GM21786 (cell line): ENCODE measurements around the gene MRPL14.

Experiments used
- ATAC-seq: cut with Tn5 transposase; IDR thresholded peaks from one replicate; pipeline ENCODE4 v1.9.1; 2021; ENCODE audit not compliant: unreplicated experiment

The MRPL14 gene

DNA sequence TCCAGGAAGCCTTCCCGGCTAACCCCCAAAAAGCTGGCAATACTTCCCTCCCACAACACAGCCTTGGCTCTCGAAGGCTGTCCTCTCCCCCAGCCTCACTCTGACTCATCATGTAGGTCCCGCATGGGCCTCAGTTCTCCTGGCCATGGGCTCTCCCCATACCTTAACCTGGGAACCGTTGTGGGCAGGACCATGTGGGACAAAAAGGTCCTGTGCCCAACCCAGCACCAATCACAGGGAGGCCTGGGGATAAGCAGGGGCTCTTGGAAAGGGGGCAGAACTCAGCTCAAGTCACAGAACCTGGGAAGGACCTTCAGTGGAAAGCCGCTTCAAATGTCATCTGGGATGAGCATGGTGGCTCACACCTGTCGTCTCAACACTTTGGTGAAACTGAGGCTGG, 45.5 kb downstream of the MRPL14 start:
- no peak for ATAC-seq

DNA sequence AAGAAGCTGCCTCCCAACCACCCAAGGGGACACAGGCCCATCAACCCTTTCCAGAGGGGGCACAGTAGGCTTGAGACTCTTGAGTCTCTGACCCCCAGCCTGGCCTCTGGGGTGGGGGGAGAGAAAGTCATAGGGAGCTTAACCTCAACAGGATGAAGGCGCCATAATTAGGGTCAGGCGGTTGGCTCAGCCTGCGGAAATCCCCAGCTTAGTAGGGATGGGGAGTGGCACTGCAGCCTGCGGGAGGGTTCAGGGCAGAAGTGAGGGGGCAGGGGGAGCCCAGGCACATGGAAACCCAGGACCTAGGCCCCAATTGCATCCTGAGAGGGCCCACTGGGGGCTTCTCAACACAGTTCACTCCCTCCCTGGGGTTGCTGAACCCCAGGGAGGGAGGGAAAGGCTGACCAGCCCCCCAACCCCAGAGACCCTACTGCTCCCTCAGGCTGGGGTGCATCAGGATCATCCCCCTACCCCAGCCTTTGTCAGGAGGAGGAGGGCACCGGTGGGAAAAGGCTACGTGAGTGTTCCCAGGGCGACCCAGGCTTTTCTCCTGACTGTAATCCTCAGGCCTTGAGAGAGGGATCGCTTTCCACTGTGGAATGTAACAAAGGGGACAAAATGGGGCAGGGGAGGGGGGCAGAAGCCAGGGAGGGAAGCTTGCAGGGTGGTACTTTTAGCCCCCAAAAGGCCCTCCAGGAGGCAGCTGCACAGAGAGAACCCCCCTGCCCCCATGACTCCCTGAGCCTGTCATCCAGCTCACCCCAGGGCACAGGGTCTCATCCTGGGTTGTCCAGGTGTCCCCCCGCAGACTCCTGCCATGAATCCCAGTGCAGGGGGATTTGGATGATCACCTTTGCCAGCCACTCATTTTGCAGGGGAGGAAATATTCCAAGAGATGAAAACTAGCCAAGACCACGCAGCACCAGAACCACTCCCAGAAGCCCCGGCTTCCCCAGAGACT, 46.4 kb downstream of the MRPL14 start:
- no peak for ATAC-seq

DNA sequence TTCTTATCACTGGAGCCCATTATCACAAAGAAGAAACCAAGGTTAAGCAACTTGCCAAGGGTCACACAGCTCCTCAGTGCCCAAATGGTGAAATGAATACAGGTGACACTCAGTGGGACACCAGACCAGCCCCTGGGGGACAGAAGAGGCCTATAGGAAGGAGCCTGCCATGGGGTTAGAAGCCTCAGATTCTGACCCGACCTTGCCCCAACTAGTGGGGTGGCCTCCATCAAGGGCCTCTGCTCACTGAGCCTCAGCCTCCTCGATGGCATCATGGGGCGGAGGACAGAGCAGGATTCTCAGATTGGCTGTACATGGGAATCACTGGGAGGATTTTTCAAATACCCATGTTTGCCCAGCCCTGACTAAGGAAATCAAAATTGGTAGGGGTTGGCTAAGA, 47.6 kb downstream of the MRPL14 start:
- ATAC-seq: no peak

DNA sequence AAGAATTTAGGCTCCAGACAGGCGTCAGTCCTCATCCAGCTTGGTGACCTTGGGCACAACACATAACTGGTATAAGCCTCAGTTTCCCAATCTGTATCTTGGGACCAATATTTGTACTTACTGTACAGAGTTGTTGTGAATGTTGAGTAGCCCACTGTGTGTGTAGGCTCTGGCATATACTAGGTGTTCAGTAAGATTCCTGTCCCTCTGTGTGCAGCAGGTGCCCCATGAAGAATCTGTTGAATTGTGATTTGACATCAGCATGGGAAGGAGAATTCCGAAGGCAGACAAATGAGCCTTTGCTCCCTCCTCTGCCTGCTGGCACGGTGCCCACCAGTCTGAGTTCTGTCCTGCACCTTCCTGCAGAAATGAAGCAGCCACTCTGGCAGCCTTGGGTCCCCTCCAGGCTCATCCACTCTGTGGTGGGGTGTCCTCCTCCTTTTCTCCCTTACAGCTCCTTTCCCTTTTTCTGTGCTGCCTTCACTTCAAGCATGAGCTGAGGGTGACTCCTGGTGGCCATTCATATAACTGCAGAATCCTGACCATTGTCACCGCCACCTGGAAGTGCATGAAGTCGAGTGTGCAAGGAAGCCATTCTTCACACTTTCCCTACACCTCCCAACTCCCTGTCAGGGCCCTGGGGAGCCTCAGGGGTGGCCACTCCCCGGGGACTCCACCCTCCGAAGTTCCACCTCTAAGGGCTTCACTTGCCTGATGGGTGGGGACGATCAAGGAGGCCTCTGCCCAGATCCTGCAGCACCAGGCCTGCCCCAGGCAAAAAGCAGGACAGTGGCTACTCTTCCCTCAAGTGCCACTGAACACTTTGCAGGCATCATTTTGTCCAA, 48.2 kb downstream of the MRPL14 start:
- no peak for ATAC-seq

DNA sequence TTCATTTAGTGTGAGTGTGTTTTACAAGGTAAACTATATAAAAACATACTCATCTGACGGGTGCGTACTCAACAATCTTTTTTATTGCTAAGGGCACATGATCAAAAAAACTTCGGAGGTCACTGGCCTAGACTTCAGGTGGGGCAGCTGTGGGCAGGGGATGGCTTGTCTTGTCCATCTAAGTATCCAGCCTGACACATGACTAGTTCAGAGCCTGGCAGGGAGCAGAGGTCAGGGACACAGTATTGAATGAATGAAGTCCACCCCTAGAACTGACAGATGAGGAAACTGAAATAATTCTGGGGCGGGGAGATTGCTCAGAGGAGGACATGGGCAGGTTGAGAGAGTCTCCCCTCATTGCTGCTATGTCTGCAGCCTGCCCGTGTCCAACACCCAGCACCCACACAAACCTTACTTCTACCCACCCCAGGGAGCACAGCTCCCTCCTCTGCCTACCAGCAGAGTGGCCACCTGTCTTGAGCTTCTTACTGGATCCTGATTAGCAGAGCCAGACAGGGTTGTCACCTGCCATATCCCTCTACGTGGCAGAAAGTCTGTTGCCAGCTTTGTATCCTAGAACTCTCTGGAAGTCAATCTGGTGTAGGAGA, 48.9 kb downstream of the MRPL14 start:
- ATAC-seq: no peak

DNA sequence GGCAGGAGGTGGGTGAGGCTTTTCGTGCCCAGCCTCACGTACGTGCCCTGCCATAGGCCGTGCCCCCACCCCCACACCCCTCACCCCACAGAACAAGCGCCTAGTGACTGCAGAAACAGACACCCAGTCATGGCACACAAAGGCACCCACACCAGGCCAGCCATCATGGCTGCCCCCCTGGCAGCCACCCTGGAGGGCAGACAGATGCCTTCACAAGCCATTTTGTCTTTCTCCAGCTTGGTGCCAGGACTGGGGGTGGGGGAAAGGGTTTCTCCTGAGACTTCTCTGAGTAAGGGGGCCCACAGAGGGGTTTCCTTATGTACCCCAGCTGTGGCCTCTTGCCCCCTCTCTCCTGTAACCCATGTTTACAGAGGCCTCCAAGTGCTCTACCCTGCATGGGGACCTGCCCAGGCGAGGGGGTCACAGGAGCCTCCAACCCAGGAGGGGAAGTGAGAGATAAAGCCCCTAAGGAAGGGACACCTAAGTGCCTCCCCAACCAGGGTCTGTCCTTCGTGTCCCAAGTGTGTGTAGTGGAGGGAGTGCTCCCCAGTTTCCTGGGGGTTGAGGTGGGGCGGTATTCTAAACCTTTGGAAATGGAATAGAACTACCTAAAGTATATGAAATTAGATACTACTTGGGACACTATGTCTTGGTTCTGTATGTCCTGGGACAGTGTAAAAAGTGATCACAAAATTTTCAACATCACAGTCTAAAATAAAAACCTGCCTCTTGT, 49.9 kb downstream of the MRPL14 start:
- ATAC-seq: no peak

DNA sequence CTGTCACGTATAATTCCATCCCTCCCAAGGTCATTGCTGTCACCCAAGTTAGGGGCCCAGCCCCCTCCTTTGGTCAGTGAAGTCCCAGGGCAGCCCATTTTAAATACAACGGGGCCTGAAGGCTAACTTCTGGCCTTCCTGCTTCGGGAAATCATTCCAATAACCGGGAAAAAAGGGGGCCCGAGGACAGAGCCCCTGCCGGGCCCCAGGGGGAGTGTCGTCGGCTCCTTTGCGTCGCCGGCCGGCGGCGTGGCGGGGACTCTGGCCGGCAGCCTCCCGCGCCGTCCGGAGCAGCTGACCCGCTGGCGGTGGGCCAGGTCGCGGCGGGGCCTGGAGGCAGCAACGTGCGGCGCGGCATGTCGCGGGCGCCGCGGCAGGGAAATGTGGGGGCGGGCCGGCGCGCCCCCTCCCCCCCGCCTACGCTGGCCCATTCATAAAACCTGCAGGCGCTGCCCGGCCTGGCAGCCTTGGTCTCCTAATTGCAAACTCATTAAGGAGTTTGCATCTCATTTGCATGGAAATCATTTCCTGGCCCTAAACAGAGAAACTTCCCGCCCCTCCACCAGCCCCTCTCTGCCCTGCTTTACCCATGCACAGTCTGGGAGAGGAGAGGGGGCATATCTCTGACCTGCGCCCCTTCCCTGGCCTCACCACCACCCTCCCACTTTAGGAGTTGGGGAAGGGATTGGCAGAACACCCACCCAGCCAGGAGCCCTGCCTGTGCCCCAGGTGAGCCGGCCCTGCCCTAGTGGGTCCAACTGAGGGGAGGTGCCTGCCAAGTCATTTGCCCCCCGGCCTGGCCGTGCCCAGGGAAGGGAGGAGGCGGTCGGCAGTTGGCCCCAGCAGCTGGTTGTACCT, 50.7 kb downstream of the MRPL14 start:
- ATAC-seq: no peak

DNA sequence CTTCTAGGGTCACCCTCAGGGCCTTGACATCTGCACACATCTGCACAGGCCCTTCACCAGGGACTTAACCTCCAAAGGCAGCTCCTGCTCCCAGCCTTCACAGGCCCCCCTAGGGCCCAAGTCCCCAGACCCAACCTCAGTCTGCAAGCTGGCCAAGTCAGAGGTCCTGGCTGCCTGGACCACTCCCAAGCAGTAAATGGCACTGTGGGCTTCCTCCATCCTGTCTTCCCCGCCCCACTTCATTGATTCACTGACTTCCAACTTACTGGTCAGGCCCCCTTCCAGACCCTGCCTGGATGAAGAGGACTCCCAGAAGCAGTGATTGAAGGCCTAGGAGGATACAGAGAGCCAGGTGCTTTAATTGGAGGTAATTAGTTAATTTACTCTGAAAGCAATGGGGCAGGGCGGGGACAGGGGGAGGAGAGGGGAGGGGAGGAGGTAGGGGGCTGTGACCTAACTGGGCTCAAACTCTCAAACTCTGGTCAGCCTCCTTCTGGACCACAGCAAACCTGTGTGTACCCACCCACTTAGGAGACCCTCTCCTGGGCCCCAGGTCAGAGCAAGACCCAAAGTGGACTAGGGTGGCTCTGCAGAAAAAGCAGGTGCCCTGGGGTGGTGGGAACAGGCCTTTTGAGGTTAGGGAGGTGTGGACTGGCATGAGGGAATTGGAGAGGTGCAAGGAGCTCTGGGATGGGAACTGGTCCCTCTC, 51.5 kb downstream of the MRPL14 start:
- ATAC-seq: no peak

DNA sequence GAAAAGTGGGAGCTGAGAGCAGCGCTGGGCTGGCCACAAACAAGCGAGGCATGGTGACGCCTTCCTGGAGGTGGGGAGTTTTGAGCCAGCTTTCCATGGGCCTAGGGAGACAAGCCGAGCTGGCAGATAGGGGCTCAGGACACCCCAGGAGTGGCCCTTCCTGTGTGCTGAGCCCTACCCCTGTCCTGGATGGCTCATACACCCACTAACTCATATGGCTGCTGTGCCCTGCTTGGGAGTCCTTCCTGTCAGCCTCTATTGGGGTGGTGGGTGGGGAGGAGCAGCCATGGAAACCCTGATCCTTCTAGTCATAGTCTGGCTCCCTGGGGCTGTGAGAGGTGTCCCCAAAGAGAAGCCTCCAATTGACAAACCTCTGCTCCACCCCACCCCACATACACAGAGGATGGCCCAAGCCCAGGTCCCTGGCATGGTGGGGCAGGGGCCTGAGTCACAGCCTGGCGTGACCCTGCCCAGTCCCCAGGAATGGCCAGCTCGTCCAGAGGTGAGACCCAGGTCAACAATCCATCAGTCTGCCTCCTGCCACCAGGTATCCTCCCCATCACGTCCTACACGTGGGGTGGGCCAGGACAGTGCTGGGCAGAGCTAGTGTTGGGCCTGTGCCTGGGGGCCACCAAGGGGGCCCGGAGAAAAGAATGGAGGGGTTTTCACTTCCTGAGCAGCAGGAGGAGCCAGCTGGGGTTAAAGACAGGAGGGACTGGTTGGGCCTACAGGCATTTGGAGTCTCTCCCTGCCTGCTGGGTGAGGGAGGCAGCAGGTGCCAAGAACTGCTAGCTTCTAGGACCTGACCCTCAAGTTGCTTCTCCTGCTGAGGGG, 52.2 kb downstream of the MRPL14 start:
- ATAC-seq: no peak

DNA sequence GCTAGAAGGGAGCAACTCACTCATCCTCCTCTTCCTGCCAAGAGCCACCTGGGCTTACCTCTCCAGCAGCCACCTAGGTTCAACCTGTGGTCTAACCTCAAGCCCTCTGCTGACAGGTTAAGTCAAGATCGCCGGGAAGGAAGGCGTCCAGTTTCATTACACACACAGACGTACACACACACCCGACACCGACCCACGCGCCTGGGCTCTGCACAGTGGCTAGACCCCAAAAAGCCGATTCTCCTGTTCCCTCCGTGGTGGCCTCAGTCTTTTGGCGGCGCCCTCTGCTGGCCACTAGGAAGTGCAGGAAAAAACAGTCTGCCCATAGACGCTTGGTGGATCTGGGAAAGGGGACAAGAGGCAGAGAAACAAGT, 52.8 kb downstream of the MRPL14 start:
- peak; percentile 29 for ATAC-seq

DNA sequence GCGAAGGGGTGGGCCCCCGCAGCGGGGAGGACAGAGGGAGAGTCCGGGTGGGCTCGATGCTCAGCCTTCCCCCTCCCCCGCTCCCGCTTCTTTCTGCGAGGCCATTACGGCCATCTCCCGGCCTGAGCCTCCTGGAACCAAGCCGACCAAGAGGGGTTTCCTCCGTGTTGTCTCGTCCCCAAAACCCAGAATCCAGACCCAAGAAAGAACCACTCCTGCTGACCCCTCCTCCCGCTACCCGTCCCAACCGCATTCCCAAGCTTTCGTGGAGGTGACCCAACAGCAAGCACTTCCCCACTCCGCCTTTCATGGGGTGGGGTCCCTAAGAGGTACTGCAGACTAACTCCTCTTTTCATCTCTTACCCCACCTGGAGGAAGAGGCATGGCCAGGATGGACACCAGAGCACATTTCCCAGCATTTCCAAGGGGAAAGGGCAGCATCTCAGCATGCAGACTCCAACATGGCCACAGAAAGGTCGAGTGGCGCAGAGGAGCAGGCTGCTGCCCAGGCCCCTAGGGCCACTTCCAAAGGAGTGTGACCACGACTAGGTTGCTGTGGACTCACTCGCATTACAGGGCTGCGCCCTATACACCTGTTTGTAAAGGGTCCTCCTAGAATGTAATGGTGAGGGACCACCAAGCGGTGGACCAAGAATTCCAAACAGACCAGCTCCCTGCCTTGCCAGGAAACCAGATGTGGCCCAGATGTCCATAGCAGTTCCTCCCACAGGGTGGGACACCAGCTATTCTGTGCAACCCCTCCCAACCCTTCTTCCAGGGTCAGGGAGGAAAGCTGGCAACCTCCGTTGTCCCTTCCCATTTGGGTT, 53.4 kb downstream of the MRPL14 start:
- ATAC-seq: peak; percentile 5

DNA sequence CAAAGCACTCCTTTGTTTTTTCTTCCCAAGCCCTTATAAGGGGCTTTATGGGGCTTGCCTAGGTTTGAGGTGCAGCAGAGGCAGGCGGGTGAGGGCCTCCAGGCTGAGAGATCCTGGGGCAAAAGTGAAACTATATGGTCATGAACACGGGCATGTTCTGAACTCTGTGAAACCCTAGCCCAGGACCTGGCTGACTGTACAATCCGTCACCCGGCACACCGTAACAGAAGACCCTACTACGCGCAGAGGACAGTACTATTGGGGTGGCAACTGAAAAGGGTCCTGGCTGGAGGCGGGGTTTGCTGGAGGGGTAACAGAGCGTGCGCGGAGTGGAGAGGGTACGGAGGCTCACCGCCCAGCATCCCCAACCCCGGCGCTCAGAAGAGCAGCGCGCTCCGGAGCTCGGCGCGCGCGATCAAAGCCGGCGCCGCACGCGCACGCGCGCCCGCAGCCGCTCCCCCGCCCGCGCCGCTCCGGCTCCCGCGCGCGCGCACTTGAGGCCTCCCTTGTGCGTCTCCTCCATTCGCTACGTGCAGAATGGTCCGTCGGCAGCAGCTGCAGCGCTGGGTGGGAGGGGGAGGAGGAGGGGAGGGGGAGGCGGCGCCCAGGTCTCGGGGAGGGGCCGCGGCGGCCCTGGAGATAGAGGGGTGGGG, 54.2 kb downstream of the MRPL14 start:
- peak; percentile 37 for ATAC-seq

DNA sequence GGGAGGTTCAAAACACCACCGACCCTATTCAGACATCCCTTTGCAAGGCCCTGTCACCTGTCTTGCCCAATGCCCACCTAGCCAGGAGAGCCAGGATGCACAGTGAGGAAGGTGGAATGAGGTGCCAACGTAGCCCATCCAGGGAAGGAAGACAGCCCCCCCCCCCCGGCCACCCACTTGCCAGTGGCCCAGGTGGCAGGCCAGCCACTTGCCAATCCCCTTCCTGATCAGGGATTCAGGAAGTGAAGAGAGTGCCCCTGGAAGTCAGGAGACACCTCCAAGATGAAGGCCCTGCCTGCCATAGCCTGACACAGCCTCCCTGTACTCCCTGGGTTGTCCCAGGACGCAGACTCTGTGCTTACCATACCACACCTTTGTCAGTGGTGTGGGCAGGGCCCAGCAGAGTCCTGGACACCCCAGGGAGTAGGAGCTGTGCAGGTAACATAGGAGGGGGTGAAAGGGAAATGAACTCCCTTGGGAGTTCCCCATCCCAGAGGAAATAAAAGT, 54.7 kb downstream of the MRPL14 start:
- peak; percentile 4 for ATAC-seq

DNA sequence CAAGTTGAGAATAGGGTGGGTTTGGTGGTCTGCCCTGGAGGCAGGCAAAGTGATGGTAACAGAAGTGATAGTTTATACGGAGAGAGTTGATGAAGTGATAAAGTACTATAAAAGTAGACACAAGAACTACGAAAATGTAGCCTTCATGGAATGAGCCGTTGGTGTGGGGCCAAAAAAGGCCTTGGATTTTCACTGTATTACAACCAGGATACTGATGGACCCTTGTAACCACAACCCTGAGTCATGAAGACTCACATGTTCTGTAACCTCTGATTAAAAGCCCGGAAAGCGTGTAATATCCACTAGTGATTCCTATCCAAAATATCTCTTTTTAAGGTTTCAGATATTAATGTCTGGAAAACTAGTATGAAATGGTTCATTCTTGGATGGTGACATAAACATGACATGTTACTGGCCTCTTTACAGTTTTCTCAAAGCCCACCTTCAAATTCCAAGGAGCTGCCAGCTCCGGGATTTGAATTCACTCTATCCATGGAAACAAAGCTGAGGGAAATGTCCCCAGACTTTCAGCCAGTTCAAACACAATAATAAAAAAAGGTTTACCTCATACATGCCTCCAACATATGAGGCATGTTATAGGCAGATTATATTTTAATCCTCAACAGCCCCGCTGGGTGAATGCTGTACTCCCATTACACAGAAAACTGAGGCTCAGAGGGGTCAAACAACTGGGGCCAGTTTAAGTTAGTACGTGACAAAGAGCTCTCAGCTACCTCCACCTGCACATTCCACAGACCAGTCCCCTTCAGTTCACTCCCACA, 55.4 kb downstream of the MRPL14 start:
- no peak for ATAC-seq

DNA sequence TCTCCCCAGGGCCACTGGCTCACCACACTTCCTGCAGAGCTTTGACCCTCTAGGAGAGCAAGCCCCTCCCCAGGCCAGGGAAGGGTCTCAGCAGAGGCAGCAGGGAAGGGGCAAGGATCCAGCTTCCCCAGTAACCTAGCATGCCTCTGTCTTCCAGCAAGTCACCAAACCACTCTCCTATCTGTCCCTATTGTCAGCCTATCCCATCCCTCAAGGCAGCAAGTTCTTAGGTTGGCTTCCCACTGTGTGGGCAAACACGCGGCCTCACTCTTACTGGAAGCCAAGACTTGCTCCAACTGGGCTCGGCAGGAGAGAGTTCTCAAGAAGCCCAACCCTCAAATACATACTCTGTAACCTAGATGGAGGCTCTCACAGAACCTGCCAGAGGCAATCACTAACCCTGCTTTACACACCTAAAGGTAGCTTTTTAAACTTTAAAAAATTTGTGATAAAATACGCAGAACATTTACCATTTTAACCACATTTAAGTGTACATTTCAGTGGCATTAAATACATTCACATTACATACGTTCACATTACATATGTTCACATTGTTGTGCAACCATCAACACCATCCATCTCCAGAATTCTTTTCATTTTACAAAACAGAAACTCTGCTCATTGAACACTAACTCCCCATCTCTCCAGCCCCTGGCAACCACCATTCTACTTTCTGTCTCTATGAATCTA, 58.5 kb downstream of the MRPL14 start:
- ATAC-seq: no peak
